Measurements from ENCODE around the gene UBE2G1. TPM values are rescaled to one million over a fixed set of nuclear protein-coding genes. Genes with fewer than 3 reads are reported as not detected.
A peak's percentile ranks its signal among the peaks of the same experiment; 100 is the strongest.

The UBE2G1 gene
- total RNA-seq, 1 donor from 2014 or later: 87.8 TPM

GRCh38 chr17:4341616-4341977, 24.9 kb downstream of the UBE2G1 start:
- H3K4me1 Mint-ChIP-seq (ENCODE audit: low read depth): peaks cover 9% of the 10 kb centered on the region
- no peak overlapping the region for H3K4me3 Mint-ChIP-seq (ENCODE audit: low read depth)
- H3K27ac Mint-ChIP-seq: no peak overlapping the region
- H3K9me3 Mint-ChIP-seq (ENCODE audit: low read depth): no peaks in the 10 kb centered on the region
- TF ChIP-seq CTCF (IDR thresholded peaks at IDR 0.05; ENCODE audit: unreplicated experiment): no peak
- H3K27me3 Mint-ChIP-seq: no peaks in the 10 kb centered on the region
- DNase-seq (ENCODE audit: low spot score, unreplicated experiment): no peak
- H3K36me3 Mint-ChIP-seq (ENCODE audit: insufficient read depth): peaks cover 1% of the 10 kb centered on the region

- DNase-seq (ENCODE audit: low spot score, unreplicated experiment): no peak
- Mint-ChIP-seq H3K9me3 (ENCODE audit: low read depth) (no peaks in the 10 kb centered on the region), H3K4me3 (ENCODE audit: low read depth) (no peak overlapping the region), H3K36me3 (ENCODE audit: insufficient read depth) (peaks cover 1% of the 10 kb centered on the region), H3K27ac (no peak overlapping the region), H3K4me1 (ENCODE audit: low read depth) (peaks cover 8% of the 10 kb centered on the region), H3K27me3 (no peaks in the 10 kb centered on the region)
- TF ChIP-seq CTCF (IDR thresholded peaks at IDR 0.05; ENCODE audit: unreplicated experiment): no peak
Measured at GRCh38 chr17:4340914-4341615, 25.4 kb downstream of the UBE2G1 start.

GRCh38 chr17:4334776-4335584, 31.5 kb downstream of the UBE2G1 start:
- DNase-seq (ENCODE audit: low spot score, unreplicated experiment): no peak
- Mint-ChIP-seq H3K4me3 (ENCODE audit: low read depth) (no peak overlapping the region), H3K4me1 (ENCODE audit: low read depth) (peaks cover 18% of the 10 kb centered on the region), H3K27ac (peak overlapping the region; percentile 46), H3K36me3 (ENCODE audit: insufficient read depth) (no peaks in the 10 kb centered on the region), H3K27me3 (no peaks in the 10 kb centered on the region), H3K9me3 (ENCODE audit: low read depth) (no peaks in the 10 kb centered on the region)
- no peak for TF ChIP-seq CTCF (IDR thresholded peaks at IDR 0.05; ENCODE audit: unreplicated experiment)

GRCh38 chr17:4334332-4334731, 32.1 kb downstream of the UBE2G1 start:
- peaks cover 18% of the 10 kb centered on the region for H3K4me1 Mint-ChIP-seq (ENCODE audit: low read depth)
- no peaks in the 10 kb centered on the region for H3K27me3 Mint-ChIP-seq
- peaks cover 1% of the 10 kb centered on the region for H3K36me3 Mint-ChIP-seq (ENCODE audit: insufficient read depth)
- no peak for DNase-seq (ENCODE audit: low spot score, unreplicated experiment)
- no peak overlapping the region for H3K4me3 Mint-ChIP-seq (ENCODE audit: low read depth)
- no peak for TF ChIP-seq CTCF (IDR thresholded peaks at IDR 0.05; ENCODE audit: unreplicated experiment)
- H3K27ac Mint-ChIP-seq: no peak overlapping the region
- no peaks in the 10 kb centered on the region for H3K9me3 Mint-ChIP-seq (ENCODE audit: low read depth)

- H3K9me3 Mint-ChIP-seq (ENCODE audit: low read depth): no peaks in the 10 kb centered on the region
- H3K4me1 Mint-ChIP-seq (ENCODE audit: low read depth): peaks cover 18% of the 10 kb centered on the region
- peak overlapping the region; percentile 84 for H3K27ac Mint-ChIP-seq
- no peak for DNase-seq (ENCODE audit: low spot score, unreplicated experiment)
- no peak for TF ChIP-seq CTCF (IDR thresholded peaks at IDR 0.05; ENCODE audit: unreplicated experiment)
- peaks cover 1% of the 10 kb centered on the region for H3K36me3 Mint-ChIP-seq (ENCODE audit: insufficient read depth)
- H3K27me3 Mint-ChIP-seq: no peaks in the 10 kb centered on the region
- no peak overlapping the region for H3K4me3 Mint-ChIP-seq (ENCODE audit: low read depth)
Measured at GRCh38 chr17:4333041-4333440, 33.4 kb downstream of the UBE2G1 start.
